ENCODE measurements around the gene XPNPEP3.

DNA sequence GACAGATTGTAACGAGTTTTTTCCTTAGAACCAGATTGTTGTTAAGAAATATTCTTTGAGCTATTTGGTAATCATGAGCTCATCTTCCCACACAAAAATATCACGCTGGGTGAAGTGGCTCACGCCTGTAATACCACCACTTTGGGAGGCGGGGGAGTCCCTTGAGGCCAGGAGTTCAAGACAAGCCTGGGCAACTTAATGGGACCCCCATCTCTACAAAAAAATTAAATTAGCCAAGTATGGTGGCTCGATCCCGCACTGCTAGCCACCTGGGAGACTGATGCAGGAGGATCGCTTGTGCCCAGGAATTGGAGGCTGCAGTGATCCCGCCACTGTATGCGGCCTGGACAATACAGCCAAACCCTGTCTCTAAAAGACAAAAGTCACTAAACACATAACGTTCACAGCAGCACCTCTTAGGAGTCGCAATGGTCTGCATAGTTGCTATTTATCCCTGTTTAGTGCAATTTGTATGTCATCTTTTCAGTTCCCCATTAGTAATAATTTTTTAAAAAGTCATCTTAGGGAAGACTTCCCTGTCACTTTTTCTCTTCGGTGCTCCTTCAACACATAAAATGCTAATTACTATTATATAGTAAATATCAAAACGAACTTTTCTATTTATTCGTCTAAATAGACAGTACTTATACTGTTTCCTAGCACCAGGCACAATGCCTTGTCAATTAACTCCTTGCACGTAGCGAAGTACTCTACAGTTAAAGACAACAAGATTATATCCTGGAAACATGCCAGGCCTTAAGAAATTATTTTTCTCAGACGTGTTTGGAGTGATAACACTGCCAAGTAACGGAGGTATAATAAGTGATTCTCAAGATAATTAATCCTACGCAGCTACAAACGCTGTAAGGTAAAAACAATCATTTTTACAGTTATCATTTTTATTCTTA lies 1.6 kb upstream of the XPNPEP3 start:
- TF ChIP-seq, protein P1, sequence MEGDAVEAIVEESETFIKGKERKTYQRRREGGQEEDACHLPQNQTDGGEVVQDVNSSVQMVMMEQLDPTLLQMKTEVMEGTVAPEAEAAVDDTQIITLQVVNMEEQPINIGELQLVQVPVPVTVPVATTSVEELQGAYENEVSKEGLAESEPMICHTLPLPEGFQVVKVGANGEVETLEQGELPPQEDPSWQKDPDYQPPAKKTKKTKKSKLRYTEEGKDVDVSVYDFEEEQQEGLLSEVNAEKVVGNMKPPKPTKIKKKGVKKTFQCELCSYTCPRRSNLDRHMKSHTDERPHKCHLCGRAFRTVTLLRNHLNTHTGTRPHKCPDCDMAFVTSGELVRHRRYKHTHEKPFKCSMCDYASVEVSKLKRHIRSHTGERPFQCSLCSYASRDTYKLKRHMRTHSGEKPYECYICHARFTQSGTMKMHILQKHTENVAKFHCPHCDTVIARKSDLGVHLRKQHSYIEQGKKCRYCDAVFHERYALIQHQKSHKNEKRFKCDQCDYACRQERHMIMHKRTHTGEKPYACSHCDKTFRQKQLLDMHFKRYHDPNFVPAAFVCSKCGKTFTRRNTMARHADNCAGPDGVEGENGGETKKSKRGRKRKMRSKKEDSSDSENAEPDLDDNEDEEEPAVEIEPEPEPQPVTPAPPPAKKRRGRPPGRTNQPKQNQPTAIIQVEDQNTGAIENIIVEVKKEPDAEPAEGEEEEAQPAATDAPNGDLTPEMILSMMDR (IDR thresholded peaks at IDR 0.05; ENCODE audit: low read length): no peak
- TF ChIP-seq EZH2 (IDR thresholded peaks at IDR 0.05; ENCODE audit: borderline replicate concordance, low read length): no peak
